HCT116 (cell line): Measurements from ENCODE around the gene SLC7A8.

Experiments used
- ATF3 ChIP-seq: IDR thresholded peaks from 2 replicates; pipeline ENCODE4 v1.6.1; 2012
- CTCF ChIP-seq, 3 experiments: fragments of 200-600 bp in 1 of 3; sonication (generic) in 1 of 3; IDR thresholded peaks in 2 of 3; conservative IDR thresholded peaks in 1 of 3; 2 replicates each; pipeline ENCODE4 v1.5.1; 2012 to 2017; ENCODE audit warnings: low read depth in 2 of 3, low read length in 2 of 3, antibody characterized with exemption in 1 of 3, borderline replicate concordance in 1 of 3, control low read depth in 1 of 3, mild to moderate bottlenecking in 1 of 3, mixed read lengths in 1 of 3, mixed run types in 1 of 3, moderate library complexity in 1 of 3; ENCODE audit not compliant: insufficient read depth in 1 of 3
- EGR1 ChIP-seq: IDR thresholded peaks from 2 replicates; pipeline ENCODE4 v1.6.1; 2012; ENCODE audit warnings: low read depth
- EZH2 ChIP-seq: fragments of 200-600 bp; sonication (generic); IDR thresholded peaks from 2 replicates; pipeline ENCODE4 v1.6.1; 2017; ENCODE audit warnings: antibody characterized with exemption, mixed run types
- FOSL1 ChIP-seq: IDR thresholded peaks from 2 replicates; pipeline ENCODE4 v1.6.1; 2012; ENCODE audit warnings: low read depth
- REST ChIP-seq: IDR thresholded peaks from 2 replicates; pipeline ENCODE4 v1.6.1; 2012; ENCODE audit warnings: low read depth
- ZBTB33 ChIP-seq: IDR thresholded peaks from 2 replicates; pipeline ENCODE4 v1.6.1; 2011; ENCODE audit warnings: mild to moderate bottlenecking, low read length, moderate library complexity; ENCODE audit not compliant: insufficient replicate concordance; ENCODE audit errors: extremely low read depth
- ZFX ChIP-seq: fragments of 450-650 bp; IDR thresholded peaks from 2 replicates; pipeline ENCODE4 v1.6.1; 2017
- ZNF274 ChIP-seq: fragments of 200-500 bp; sonication (Bioruptor generic); IDR thresholded peaks from 2 replicates; pipeline ENCODE4 v1.6.1; 2014; ENCODE audit warnings: mild to moderate bottlenecking, low read depth, low read length, inconsistent platforms

- TF ChIP-seq EZH2 (no peak), CTCF (IDR thresholded peaks at IDR 0.05 in 2 of 3, conservative IDR thresholded peaks at IDR 0.05 in 1 of 3; ENCODE audit: borderline replicate concordance in 1 of 3, insufficient read depth in 1 of 3, low read depth in 2 of 3, low read length in 2 of 3) (no peak), ZFX (no peak), ATF3 (no peak), ZBTB33 (no peak), FOSL1 (no peak), ZNF274 (no peak), REST (no peak), EGR1 (no peak)
Observed at GRCh38 chr14:23097786-23098185, 85.7 kb downstream of the SLC7A8 start.
